Germinal center (tissue), 1 donor: ENCODE measurements around the gene MYO18B.
"Not testable (repeated sequence)": the region's sequence is repeated elsewhere in the genome, so short reads cannot be mapped to it uniquely, and the experiment has no call there.

ENCODE experiments used
- DNase-seq: peaks from one replicate; pipeline ENCODE4 v3.0.0; 2012; ENCODE audit warnings: mixed read lengths, low spot score

The MYO18B gene, protein sequence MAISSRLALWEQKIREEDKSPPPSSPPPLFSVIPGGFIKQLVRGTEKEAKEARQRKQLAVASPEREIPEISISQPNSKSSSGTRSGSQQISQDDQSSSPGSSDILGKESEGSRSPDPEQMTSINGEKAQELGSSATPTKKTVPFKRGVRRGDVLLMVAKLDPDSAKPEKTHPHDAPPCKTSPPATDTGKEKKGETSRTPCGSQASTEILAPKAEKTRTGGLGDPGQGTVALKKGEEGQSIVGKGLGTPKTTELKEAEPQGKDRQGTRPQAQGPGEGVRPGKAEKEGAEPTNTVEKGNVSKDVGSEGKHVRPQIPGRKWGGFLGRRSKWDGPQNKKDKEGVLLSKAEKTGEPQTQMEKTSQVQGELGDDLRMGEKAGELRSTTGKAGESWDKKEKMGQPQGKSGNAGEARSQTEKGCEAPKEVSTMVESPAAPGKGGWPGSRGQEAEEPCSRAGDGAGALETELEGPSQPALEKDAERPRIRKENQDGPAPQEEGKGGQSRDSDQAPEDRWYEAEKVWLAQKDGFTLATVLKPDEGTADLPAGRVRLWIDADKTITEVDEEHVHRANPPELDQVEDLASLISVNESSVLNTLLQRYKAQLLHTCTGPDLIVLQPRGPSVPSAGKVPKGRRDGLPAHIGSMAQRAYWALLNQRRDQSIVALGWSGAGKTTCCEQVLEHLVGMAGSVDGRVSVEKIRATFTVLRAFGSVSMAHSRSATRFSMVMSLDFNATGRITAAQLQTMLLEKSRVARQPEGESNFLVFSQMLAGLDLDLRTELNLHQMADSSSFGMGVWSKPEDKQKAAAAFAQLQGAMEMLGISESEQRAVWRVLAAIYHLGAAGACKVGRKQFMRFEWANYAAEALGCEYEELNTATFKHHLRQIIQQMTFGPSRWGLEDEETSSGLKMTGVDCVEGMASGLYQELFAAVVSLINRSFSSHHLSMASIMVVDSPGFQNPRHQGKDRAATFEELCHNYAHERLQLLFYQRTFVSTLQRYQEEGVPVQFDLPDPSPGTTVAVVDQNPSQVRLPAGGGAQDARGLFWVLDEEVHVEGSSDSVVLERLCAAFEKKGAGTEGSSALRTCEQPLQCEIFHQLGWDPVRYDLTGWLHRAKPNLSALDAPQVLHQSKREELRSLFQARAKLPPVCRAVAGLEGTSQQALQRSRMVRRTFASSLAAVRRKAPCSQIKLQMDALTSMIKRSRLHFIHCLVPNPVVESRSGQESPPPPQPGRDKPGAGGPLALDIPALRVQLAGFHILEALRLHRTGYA (N-terminal part only)

GRCh38 chr22:25741692-25742626 is at the start of gene MYO18B:
TSS of gene MYO18B (plus strand) at chr22:25742188. CDS start at chr22:25761093, 18,905 bp downstream.
- DNase-seq, result no peak

- DNase-seq, result no peak
These were observed 49.4 kb upstream of the MYO18B start for GRCh38 chr22:25692397-25693267.

GRCh38 chr22:25693268-25693565 is 48.8 kb upstream of the MYO18B start:
- no peak for DNase-seq

GRCh38 chr22:25694196-25694907 is 47.6 kb upstream of the MYO18B start:
- DNase-seq, result no peak

DNA sequence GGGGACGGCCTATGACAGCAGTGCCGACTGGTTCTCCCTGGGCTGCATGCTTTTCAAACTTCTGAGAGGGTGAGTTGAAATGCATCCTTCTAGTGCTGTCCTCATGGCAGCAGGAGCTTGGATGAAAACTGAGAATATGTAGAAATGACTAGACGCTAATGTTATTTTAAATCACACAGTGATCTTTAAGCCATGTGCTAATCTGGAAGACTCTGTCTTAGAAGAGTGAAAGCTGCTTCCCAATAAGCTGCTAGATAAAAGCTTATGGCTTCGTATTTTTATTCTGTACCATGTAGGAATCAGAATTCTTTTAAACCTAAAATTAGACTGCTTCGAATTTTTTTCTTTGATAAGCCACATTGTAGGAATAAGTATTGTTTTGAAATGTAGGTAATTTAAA is 46.8 kb upstream of the MYO18B start:
- DNase-seq, result no peak

DNA sequence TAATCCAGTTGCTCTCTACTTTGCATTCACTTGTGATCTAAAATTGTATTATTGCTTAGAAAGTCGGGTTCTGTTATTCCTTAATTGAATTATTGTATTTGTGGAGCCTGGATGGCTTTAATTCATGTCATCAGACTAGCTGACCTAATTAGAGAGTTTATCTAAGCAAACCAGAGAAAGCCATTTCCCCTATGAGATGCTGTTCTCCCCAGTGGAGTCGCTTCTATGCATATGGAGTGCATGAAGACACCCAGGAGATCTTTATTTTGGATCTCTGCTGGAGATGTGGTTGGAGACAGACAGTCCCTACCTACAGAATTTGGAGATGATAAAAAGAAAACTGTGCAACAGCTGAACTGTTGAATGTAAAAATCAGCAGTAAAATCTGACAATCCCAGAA is 45.2 kb upstream of the MYO18B start:
- no peak for DNase-seq

GRCh38 chr22:25697181-25697664 is 44.8 kb upstream of the MYO18B start:
- DNase-seq, result no peak

GRCh38 chr22:25697978-25698377 is 44.0 kb upstream of the MYO18B start:
- DNase-seq, result no peak

DNA sequence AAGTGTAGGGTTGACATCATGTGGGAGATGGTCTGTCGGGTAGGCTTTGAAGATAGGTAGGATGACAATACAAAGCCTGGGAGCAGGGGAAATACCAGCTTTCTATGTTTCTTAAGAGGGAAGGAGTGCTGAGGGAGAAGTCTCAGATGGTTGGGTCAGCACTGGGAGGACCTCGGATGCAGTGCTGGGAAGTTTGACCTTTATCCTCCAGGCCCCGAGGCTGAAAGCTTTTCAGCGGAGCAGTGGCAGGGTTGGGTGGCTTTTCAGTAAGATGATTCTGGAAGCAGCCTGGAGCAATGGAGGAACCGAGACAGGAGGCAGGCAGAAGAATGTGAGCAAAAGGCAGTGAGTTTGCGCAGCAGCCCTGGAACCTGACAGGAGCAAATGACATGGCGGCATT is 43.5 kb upstream of the MYO18B start:
- no peak for DNase-seq

GRCh38 chr22:25698978-25699377 is 43.0 kb upstream of the MYO18B start:
- no peak for DNase-seq

GRCh38 chr22:25701056-25701780 is 40.8 kb upstream of the MYO18B start:
- no peak for DNase-seq

- peak; percentile 29 for DNase-seq
These were observed 39.9 kb upstream of the MYO18B start for GRCh38 chr22:25702040-25702439.

- no peak for DNase-seq
These were observed 39.3 kb upstream of the MYO18B start for GRCh38 chr22:25702571-25703167.

GRCh38 chr22:25704701-25705100 is 37.3 kb upstream of the MYO18B start:
- no peak for DNase-seq

GRCh38 chr22:25706197-25706596 is 35.8 kb upstream of the MYO18B start:
- no peak for DNase-seq

- not testable (repeated sequence) for DNase-seq
These were observed 33.6 kb upstream of the MYO18B start for GRCh38 chr22:25708430-25708829.

GRCh38 chr22:25709758-25710157 is 32.2 kb upstream of the MYO18B start:
- DNase-seq, result no peak

GRCh38 chr22:25710501-25710900 is 31.5 kb upstream of the MYO18B start:
- DNase-seq, result no peak
